HEK293 (cell line): ENCODE results near the gene MYOM3.
A peak's percentile ranks its signal among the peaks of the same experiment; 100 is the strongest.
"Not testable (repeated sequence)": the region's sequence is repeated elsewhere in the genome, so short reads cannot be mapped to it uniquely, and the experiment has no call there.

Source experiments
- CTCF ChIA-PET: fragments of 350-600 bp; formaldehyde crosslinking; extraction: SDS; loops from one replicate; lab custom pipeline; 2021; ENCODE audit warnings: antibody characterized with exemption; lab: Yijun Ruan, JAX
- POLR2A ChIA-PET: fragments of 300-600 bp; formaldehyde crosslinking; extraction: SDS; loops from one replicate; lab custom pipeline; 2020; ENCODE audit warnings: antibody characterized with exemption, inconsistent platforms; lab: Yijun Ruan, JAX
- H3K27ac ChIP-seq: fragments of 200-500 bp; sonication (Bioruptor generic); 2 replicates; pipeline ENCODE4 v1.5.1; 2014; ENCODE audit warnings: low read depth, low read length, control low read depth, inconsistent platforms; ENCODE audit errors: extremely low read depth
- H3K36me3 ChIP-seq, 2 experiments: fragments of 200-500 bp in 1 of 2; sonication (Bioruptor generic) in 1 of 2; 1 replicate in 1 of 2; 2 replicates in 1 of 2; pipeline ENCODE4 v1.5.1; 2014 to 2017; ENCODE audit warnings: inconsistent platforms in 2 of 2, low read length in 2 of 2; ENCODE audit not compliant: control insufficient read depth in 2 of 2, insufficient read depth in 1 of 2
- H3K4me1 ChIP-seq: fragments of 200-500 bp; sonication (Bioruptor generic); 2 replicates; pipeline ENCODE4 v1.5.1; 2014; ENCODE audit warnings: mild to moderate bottlenecking, low read length, inconsistent platforms; ENCODE audit not compliant: control insufficient read depth, insufficient read depth
- H3K4me3 ChIP-seq: 2 replicates; pipeline ENCODE4 v1.5.1; 2011; ENCODE audit warnings: low read depth, mild to moderate bottlenecking, control low read depth, low read length, moderate library complexity
- H3K9me3 ChIP-seq: fragments of 200-500 bp; sonication (Bioruptor generic); 2 replicates; pipeline ENCODE4 v1.5.1; 2014; ENCODE audit warnings: low read depth, low read length, inconsistent platforms; ENCODE audit not compliant: control insufficient read depth, insufficient read depth
- CTCF ChIP-seq: fragments of 450-650 bp; formaldehyde crosslinking; IDR thresholded peaks from 2 replicates; pipeline ENCODE4 v1.5.1; 2016; ENCODE audit warnings: missing biosample characterization, missing genetic modification characterization
- EGR2 ChIP-seq: fragments of 450-650 bp; formaldehyde crosslinking; IDR thresholded peaks from 2 replicates; pipeline ENCODE4 v1.5.1; 2016; ENCODE audit warnings: low read depth, missing biosample characterization, missing genetic modification characterization
- PRDM10 ChIP-seq: fragments of 450-650 bp; formaldehyde crosslinking; IDR thresholded peaks from 2 replicates; pipeline ENCODE4 v1.5.1; 2016; ENCODE audit warnings: missing biosample characterization, missing genetic modification characterization
- SCRT2 ChIP-seq: fragments of 450-650 bp; formaldehyde crosslinking; IDR thresholded peaks from 2 replicates; pipeline ENCODE4 v1.5.1; 2016; ENCODE audit warnings: missing biosample characterization, missing genetic modification characterization
- ZBTB48 ChIP-seq: fragments of 450-650 bp; formaldehyde crosslinking; IDR thresholded peaks from 2 replicates; pipeline ENCODE4 v1.5.1; 2016; ENCODE audit warnings: missing biosample characterization, missing genetic modification characterization
- ZEB2 ChIP-seq: fragments of 450-650 bp; formaldehyde crosslinking; IDR thresholded peaks from 2 replicates; pipeline ENCODE4 v1.5.1; 2016; ENCODE audit warnings: missing biosample characterization, missing genetic modification characterization
- ZFHX2 ChIP-seq: fragments of 450-650 bp; formaldehyde crosslinking; conservative IDR thresholded peaks from 2 replicates; pipeline ENCODE4 v1.5.1; 2016; ENCODE audit warnings: missing biosample characterization, missing genetic modification characterization
- ZIC2 ChIP-seq: fragments of 450-650 bp; formaldehyde crosslinking; IDR thresholded peaks from 2 replicates; pipeline ENCODE4 v1.5.1; 2016; ENCODE audit warnings: missing biosample characterization, missing genetic modification characterization
- ZNF10 ChIP-seq: fragments of 450-650 bp; formaldehyde crosslinking; IDR thresholded peaks from 2 replicates; pipeline ENCODE4 v1.5.1; 2017; ENCODE audit warnings: missing biosample characterization, missing genetic modification characterization
- ZNF175 ChIP-seq: fragments of 450-650 bp; formaldehyde crosslinking; IDR thresholded peaks from 2 replicates; pipeline ENCODE4 v1.5.1; 2016; ENCODE audit warnings: missing biosample characterization, missing genetic modification characterization
- ZNF629 ChIP-seq: fragments of 450-650 bp; formaldehyde crosslinking; IDR thresholded peaks from 2 replicates; pipeline ENCODE4 v1.5.1; 2017; ENCODE audit warnings: missing biosample characterization, missing genetic modification characterization
- ZNF654 ChIP-seq: fragments of 450-650 bp; formaldehyde crosslinking; IDR thresholded peaks from 2 replicates; pipeline ENCODE4 v1.5.1; 2016; ENCODE audit warnings: low read depth, missing biosample characterization, missing genetic modification characterization
- ZNF658 ChIP-seq: fragments of 450-650 bp; formaldehyde crosslinking; IDR thresholded peaks from 2 replicates; pipeline ENCODE4; 2016; ENCODE audit warnings: missing biosample characterization, missing genetic modification characterization
- ZNF670 ChIP-seq: fragments of 450-650 bp; formaldehyde crosslinking; IDR thresholded peaks from 2 replicates; pipeline ENCODE4 v1.5.1; 2016; ENCODE audit warnings: missing biosample characterization, missing genetic modification characterization, low read depth
- ZNF747 ChIP-seq: fragments of 450-650 bp; formaldehyde crosslinking; IDR thresholded peaks from 2 replicates; pipeline ENCODE4 v1.5.1; 2016; ENCODE audit warnings: missing biosample characterization, missing genetic modification characterization

The MYOM3 gene

DNA sequence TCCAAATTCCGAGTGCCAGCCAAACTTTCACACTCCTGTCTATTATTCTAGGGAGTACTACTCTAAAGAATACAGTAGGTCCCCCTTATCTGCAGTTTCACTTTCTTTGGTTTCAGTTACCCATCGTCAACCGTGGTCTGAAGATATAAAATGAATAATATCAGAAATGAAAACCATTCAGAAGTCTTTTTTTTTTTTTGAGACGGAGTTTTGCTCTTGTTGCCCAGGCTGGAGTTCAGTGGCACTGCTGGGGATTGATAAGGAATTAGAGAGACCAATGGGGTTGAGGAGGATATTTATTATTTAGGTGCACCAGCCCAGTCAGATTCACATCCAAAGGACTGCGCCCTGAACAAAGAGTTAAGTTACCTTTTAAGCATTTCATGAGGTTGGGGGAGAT, 79.0 kb downstream of the MYOM3 start:
- Histone ChIP-seq H3K27ac (no peak overlapping the region), H3K9me3 (no peaks in the 10 kb centered on the region), H3K4me1 (no peaks in the 10 kb centered on the region), H3K4me3 (no peak overlapping the region), H3K36me3 (no peaks in the 10 kb centered on the region)
- no peak for TF ChIP-seq ZNF747 (tag by site-specific recombination)
- no peak for TF ChIP-seq ZEB2
- no peak for TF ChIP-seq ZNF175 (tag by site-specific recombination)
- POLR2A ChIA-PET, result no interaction called here
- CTCF ChIA-PET, result no interaction called here

- H3K27ac ChIP-seq, H3K4me1 ChIP-seq, H3K9me3 ChIP-seq, H3K4me3 ChIP-seq, H3K36me3 ChIP-seq, POLR2A ChIA-PET: not testable (repeated sequence)
- CTCF ChIA-PET, result interaction anchor here (0.6 kb wide), 1 partner anchor 129 kb away, joined by 4 read pairs; no protein-coding TSS in a partner anchor
Measured at GRCh38 chr1:24030976-24031516, 80.9 kb downstream of the MYOM3 start.

- CTCF ChIA-PET, result interaction anchor here (0.5 to 3.9 kb wide), 29 partner anchors 9 to 575 kb away, joined by 3 to 21 read pairs (median 4); no protein-coding TSS in a partner anchor
- TF ChIP-seq ZNF670 (tag by site-specific recombination), result no peak
- TF ChIP-seq CTCF (tag by site-specific recombination), result 0 out of 2 replicates have a peak, but pooled peaks have one; percentile 30
- peak; percentile 27 for TF ChIP-seq ZNF654 (tag by site-specific recombination)
- H3K27ac ChIP-seq, result no peak overlapping the region
- H3K4me1 ChIP-seq, result no peaks in the 10 kb centered on the region
- no peaks in the 10 kb centered on the region for H3K36me3 ChIP-seq
- POLR2A ChIA-PET, result interaction anchor here (0.6 to 2.5 kb wide), 5 partner anchors 9 to 69 kb away, joined by 3 to 15 read pairs (median 7); partner anchors contain the start of genes PNRC2 and SRSF10
- no peaks in the 10 kb centered on the region for H3K9me3 ChIP-seq
- H3K4me3 ChIP-seq, result no peak overlapping the region
Measured at GRCh38 chr1:24027838-24028468, 84.0 kb downstream of the MYOM3 start.

DNA sequence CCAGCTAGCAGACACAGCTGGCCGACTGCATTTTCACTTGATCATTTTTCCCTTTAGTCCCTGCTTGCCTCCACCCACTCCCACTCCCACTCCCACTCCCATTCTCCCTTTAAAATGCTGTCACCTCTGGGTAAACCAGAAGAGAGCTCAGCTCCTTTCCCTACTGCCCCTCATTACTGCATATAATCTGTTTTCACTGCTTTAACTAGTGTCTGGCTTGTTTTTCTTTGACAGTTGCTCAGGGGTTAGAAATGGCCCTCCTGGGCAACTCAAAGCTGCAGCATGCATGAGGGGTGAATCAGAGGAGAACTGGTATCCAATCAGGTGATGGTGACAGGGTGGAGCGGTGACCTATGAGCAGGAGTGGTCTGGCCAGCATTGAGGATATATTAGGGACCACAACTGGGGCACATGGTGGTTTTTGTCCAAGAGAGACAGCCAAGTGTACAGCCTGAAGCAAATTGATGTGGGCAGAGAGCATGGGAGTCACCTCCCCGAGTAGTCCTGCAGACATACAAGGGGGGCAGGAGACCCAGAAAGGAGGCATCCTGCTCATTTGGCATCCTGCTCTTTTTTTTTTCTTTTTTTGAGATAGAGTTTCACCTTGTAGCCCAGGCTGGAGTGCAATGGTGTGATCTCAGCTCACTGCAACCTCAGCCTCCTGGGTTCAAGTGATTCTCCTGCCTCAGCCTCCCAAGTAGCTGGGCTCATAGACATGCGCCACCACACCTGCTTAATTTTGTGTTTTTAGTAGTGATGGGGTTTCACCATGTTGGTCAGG, 89.2 kb downstream of the MYOM3 start:
- no peaks in the 10 kb centered on the region for H3K36me3 ChIP-seq
- ChIA-PET POLR2A (interaction anchor here (1.5 kb wide), 1 partner anchor 42 kb away, joined by 7 read pairs; the partner anchor contains the start of gene SRSF10), CTCF (interaction anchor here (0.9 kb wide), 1 partner anchor 11 kb away, joined by 5 read pairs; no protein-coding TSS in a partner anchor)
- TF ChIP-seq ZNF658 (tag by site-specific recombination), result no peak
- peak; percentile 99 for TF ChIP-seq EGR2 (tag by site-specific recombination)
- TF ChIP-seq ZNF10 (tag by site-specific recombination), result peak; percentile 84
- TF ChIP-seq SCRT2 (tag by site-specific recombination), result no peak
- peak; percentile 99 for TF ChIP-seq ZFHX2 (tag by site-specific recombination)
- TF ChIP-seq ZNF629, result no peak
- no peak for TF ChIP-seq ZIC2 (tag by site-specific recombination)
- peak; percentile 84 for TF ChIP-seq PRDM10 (tag by site-specific recombination)
- TF ChIP-seq ZBTB48 (tag by site-specific recombination), result no peak
- TF ChIP-seq ZNF670 (tag by site-specific recombination), result no peak
- TF ChIP-seq, all 188 proteins: peak for 4
- Histone ChIP-seq H3K4me1 (peaks cover 9% of the 10 kb centered on the region), H3K9me3 (no peaks in the 10 kb centered on the region), H3K4me3 (no peak overlapping the region), H3K27ac (no peak overlapping the region)
